Lower leg skin (tissue), 4 donors: Measurements from ENCODE around the gene IFFO2. TPM values are rescaled to one million over a fixed set of nuclear protein-coding genes. Genes with fewer than 3 reads are reported as not detected.

Experiments
- DNase-seq, 2 donors: peaks; one replicate each; pipeline ENCODE4 v3.0.0-alpha.2; 2019; ENCODE audit warnings: low spot score in 2 of 2
- H3K4me3 ChIP-seq: fragments of 200-600 bp; sonication (generic); 2 replicates; pipeline ENCODE4 v1.5.1; 2017; ENCODE audit warnings: mild to moderate bottlenecking, low read depth; ENCODE audit not compliant: poor library complexity, severe bottlenecking
- CTCF ChIP-seq, 3 donors: fragments of 450-650 bp; IDR thresholded peaks; one replicate each; pipeline ENCODE4 v1.5.1; 2016; ENCODE audit warnings: antibody characterized with exemption in 3 of 3, mild to moderate bottlenecking in 3 of 3, moderate library complexity in 2 of 3
- POLR2A ChIP-seq, 2 donors: fragments of 450-650 bp; IDR thresholded peaks; one replicate each; pipeline ENCODE4 v1.6.1; 2016 to 2017; ENCODE audit warnings: antibody characterized with exemption in 2 of 2, mild to moderate bottlenecking in 1 of 2, moderate library complexity in 1 of 2
- WGBS, 2 donors: methylation state at CpG; one replicate each; pipeline ENCODE4 v1.1.5; 2018; 5-methylcytosine and 5-hydroxymethylcytosine counted together
- intact Hi-C: fragments of 100-400 bp; cut with DNase I; formaldehyde crosslinking; loops from one replicate; pipeline ENCODE4 v1.15.0; 2023; ENCODE audit warnings: low total_unique reads
- total RNA-seq, 4 donors: library from RNA; depleted of rRNA; stranded (reverse); fragments of >200 nt; gene quantifications; one replicate each; pipeline ENCODE4 v1.1.0, GENCODE V29; 2016

The IFFO2 gene
- total RNA-seq, 4 donors from 2014 or later: 317 to 562 (median 451) TPM

GRCh38 chr1:18927082-18927653, 29.3 kb downstream of the IFFO2 start:
- intact Hi-C loops: no loop called here
- H3K4me3 ChIP-seq: no peak overlapping the region
- 32 to 45% methylated on average over 11 to 16 of the region's 16 CpGs for WGBS, 2 donors
- DNase-seq: no peak
- no peak for TF ChIP-seq CTCF (IDR thresholded peaks at IDR 0.05)
- no peak for TF ChIP-seq POLR2A (IDR thresholded peaks at IDR 0.05)

- 15 to 17% methylated on average over 11 to 13 of the region's 13 CpGs for WGBS, 2 donors
- intact Hi-C loops: no loop called here
- no peak overlapping the region for H3K4me3 ChIP-seq
- TF ChIP-seq POLR2A (IDR thresholded peaks at IDR 0.05) (no peak), CTCF (IDR thresholded peaks at IDR 0.05) (no peak)
- DNase-seq: peak; percentile 72 to 94
Observed at GRCh38 chr1:18926315-18927081, 30.0 kb downstream of the IFFO2 start.

GRCh38 chr1:18925279-18925678, 31.2 kb downstream of the IFFO2 start:
- no peak for DNase-seq
- TF ChIP-seq CTCF (IDR thresholded peaks at IDR 0.05): no peak
- intact Hi-C loops: no loop called here
- WGBS, 2 donors: 89 to 97% methylated on average over 9 of the region's 9 CpGs
- no peak overlapping the region for H3K4me3 ChIP-seq

- TF ChIP-seq CTCF (IDR thresholded peaks at IDR 0.05) (no peak), POLR2A (IDR thresholded peaks at IDR 0.05) (no peak)
- WGBS, 2 donors: 44 to 50% methylated on average over 11 of the region's 11 CpGs
- intact Hi-C loops: no loop called here
- no peak for DNase-seq
- no peak overlapping the region for H3K4me3 ChIP-seq
Observed at GRCh38 chr1:18924221-18924691, 32.2 kb downstream of the IFFO2 start.

GRCh38 chr1:18923756-18924211, 32.7 kb downstream of the IFFO2 start:
- WGBS, 2 donors: 16 to 29% methylated on average over 14 of the region's 14 CpGs
- DNase-seq: no peak
- TF ChIP-seq CTCF (IDR thresholded peaks at IDR 0.05): no peak
- TF ChIP-seq POLR2A (IDR thresholded peaks at IDR 0.05): no peak
- intact Hi-C loops: no loop called here
- no peak overlapping the region for H3K4me3 ChIP-seq
